Upper lobe of left lung (tissue), 4 donors: ENCODE data around the gene PRKAG2.

ENCODE experiments used
- CTCF ChIP-seq, 6 experiments: fragments of 450-650 bp in 4 of 6; fragments of 200-600 bp in 2 of 6; sonication (generic) in 2 of 6; IDR thresholded peaks; one replicate each; pipeline ENCODE4 v1.5.1; 2016 to 2019; ENCODE audit warnings: antibody characterized with exemption in 6 of 6
- POLR2A ChIP-seq, 4 donors: fragments of 450-650 bp; IDR thresholded peaks; one replicate each; pipeline ENCODE4 v1.5.1; 2016 to 2017; ENCODE audit warnings: antibody characterized with exemption in 4 of 4, mild to moderate bottlenecking in 2 of 4
- POLR2AphosphoS5 ChIP-seq, 2 donors: sonication (generic); formaldehyde crosslinking; IDR thresholded peaks; one replicate each; pipeline ENCODE4 v1.5.1; 2017; ENCODE audit warnings: antibody characterized with exemption in 2 of 2

GRCh38 chr7:151761231-151761630 is 115.7 kb downstream of the PRKAG2 start:
- TF ChIP-seq CTCF (IDR thresholded peaks at IDR 0.05): no peak
- TF ChIP-seq POLR2AphosphoS5 (IDR thresholded peaks at IDR 0.05): no peak
- no peak for TF ChIP-seq POLR2A (IDR thresholded peaks at IDR 0.05)
